ENCODE results near the gene LSM14B.

DNA sequence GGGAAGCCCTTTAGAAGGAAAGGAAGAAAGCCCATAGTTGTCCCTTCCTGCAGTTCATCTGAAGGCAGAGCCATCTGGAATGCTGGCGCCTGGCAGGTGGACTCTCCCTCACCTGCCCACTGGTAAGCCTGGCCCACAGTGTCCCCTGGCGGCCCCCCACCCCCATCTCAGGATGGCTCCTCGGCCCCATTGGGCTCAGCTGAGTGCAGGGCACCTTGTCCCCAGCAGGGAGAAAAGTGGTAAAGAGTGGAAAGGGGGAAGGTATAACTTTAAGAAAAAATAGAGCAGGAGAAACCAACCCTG, 33.9 kb downstream of the LSM14B start:
- TF ChIP-seq, protein P1, sequence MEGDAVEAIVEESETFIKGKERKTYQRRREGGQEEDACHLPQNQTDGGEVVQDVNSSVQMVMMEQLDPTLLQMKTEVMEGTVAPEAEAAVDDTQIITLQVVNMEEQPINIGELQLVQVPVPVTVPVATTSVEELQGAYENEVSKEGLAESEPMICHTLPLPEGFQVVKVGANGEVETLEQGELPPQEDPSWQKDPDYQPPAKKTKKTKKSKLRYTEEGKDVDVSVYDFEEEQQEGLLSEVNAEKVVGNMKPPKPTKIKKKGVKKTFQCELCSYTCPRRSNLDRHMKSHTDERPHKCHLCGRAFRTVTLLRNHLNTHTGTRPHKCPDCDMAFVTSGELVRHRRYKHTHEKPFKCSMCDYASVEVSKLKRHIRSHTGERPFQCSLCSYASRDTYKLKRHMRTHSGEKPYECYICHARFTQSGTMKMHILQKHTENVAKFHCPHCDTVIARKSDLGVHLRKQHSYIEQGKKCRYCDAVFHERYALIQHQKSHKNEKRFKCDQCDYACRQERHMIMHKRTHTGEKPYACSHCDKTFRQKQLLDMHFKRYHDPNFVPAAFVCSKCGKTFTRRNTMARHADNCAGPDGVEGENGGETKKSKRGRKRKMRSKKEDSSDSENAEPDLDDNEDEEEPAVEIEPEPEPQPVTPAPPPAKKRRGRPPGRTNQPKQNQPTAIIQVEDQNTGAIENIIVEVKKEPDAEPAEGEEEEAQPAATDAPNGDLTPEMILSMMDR (IDR thresholded peaks at IDR 0.05; ENCODE audit: low read depth, low read length), result no peak
- TF ChIP-seq, protein P2, sequence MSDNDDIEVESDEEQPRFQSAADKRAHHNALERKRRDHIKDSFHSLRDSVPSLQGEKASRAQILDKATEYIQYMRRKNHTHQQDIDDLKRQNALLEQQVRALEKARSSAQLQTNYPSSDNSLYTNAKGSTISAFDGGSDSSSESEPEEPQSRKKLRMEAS (IDR thresholded peaks at IDR 0.05; ENCODE audit: low read depth, low read length), result no peak
